Measurements from ENCODE around the gene L3MBTL1. TPM values are rescaled to one million over a fixed set of nuclear protein-coding genes. Genes with fewer than 3 reads are reported as not detected.

The L3MBTL1 gene
- total RNA-seq, 1 experiment from 2014 or later: 24.9 TPM

- Histone ChIP-seq H3K36me3 (ENCODE audit: control insufficient read depth, insufficient read depth, low read length) (no peaks in the 10 kb centered on the region), H3K27ac (ENCODE audit: low read length) (no peak overlapping the region), H3K4me3 (ENCODE audit: low read depth in 2 of 2, low read length in 2 of 2) (no peak overlapping the region), H3K9me3 (ENCODE audit: control insufficient read depth, insufficient read depth, low read depth, low read length) (no peaks in the 10 kb centered on the region), H3K4me1 (ENCODE audit: control insufficient read depth, insufficient read depth, low read length) (no peaks in the 10 kb centered on the region), H3K27me3 (ENCODE audit: control insufficient read depth, insufficient read depth, low read length) (no peaks in the 10 kb centered on the region)
- ChIA-PET CTCF (no interaction called here), POLR2A (no interaction called here)
- DNase-seq (ENCODE audit: low read depth, low spot score) (no peak), ATAC-seq (no peak)
- no TSS peak for BruUV-seq (replicated peaks)
- TF ChIP-seq POLR2AphosphoS5 (IDR thresholded peaks at IDR 0.05; ENCODE audit: low read depth, low read length): no peak
- no peak for TF ChIP-seq REST (IDR thresholded peaks at IDR 0.05; ENCODE audit: insufficient read depth in 1 of 2, low read depth in 2 of 2, low read length in 1 of 2)
- intact Hi-C loops (cut with micrococcal nuclease; ENCODE audit: unreplicated experiment) (no loop called here), in situ Hi-C loops (cut with HindIII; ENCODE audit: low pct_unique_long_range_greater_than_20kb, low sequenced_read_pairs) (no loop called here)
Measured at GRCh38 chr20:43583133-43583864, 75.8 kb downstream of the L3MBTL1 start.

GRCh38 chr20:43583982-43584432 is 76.5 kb downstream of the L3MBTL1 start:
- H3K9me3 ChIP-seq (ENCODE audit: control insufficient read depth, insufficient read depth, low read depth, low read length): no peaks in the 10 kb centered on the region
- ATAC-seq (no peak), DNase-seq (ENCODE audit: low read depth, low spot score) (no peak)
- no TSS peak for BruUV-seq (replicated peaks)
- intact Hi-C loops (cut with micrococcal nuclease; ENCODE audit: unreplicated experiment): no loop called here
- ChIA-PET POLR2A (no interaction called here), CTCF (no interaction called here)
- no peak for TF ChIP-seq SIN3A (IDR thresholded peaks at IDR 0.05; ENCODE audit: borderline replicate concordance, insufficient read depth, low read depth, low read length)
- no peak for TF ChIP-seq REST (IDR thresholded peaks at IDR 0.05; ENCODE audit: insufficient read depth in 1 of 2, low read depth in 2 of 2, low read length in 1 of 2)
- TF ChIP-seq CTCF (IDR thresholded peaks at IDR 0.05): no peak
- no peak for TF ChIP-seq TCF7L2 (IDR thresholded peaks at IDR 0.05; ENCODE audit: low read depth, low read length)
- TF ChIP-seq POLR2AphosphoS5 (IDR thresholded peaks at IDR 0.05; ENCODE audit: low read depth, low read length): no peak
- no peaks in the 10 kb centered on the region for H3K4me1 ChIP-seq (ENCODE audit: control insufficient read depth, insufficient read depth, low read length)
- H3K36me3 ChIP-seq (ENCODE audit: control insufficient read depth, insufficient read depth, low read length): no peaks in the 10 kb centered on the region
- H3K4me3 ChIP-seq (ENCODE audit: low read depth in 2 of 2, low read length in 2 of 2): no peak overlapping the region
- H3K27me3 ChIP-seq (ENCODE audit: control insufficient read depth, insufficient read depth, low read length): no peaks in the 10 kb centered on the region
- no peak overlapping the region for H3K27ac ChIP-seq (ENCODE audit: low read length)
- in situ Hi-C loops (cut with HindIII; ENCODE audit: low pct_unique_long_range_greater_than_20kb, low sequenced_read_pairs): no loop called here

Measured in Panc1 (cell line).